Mononuclear cell (primary cell): ENCODE results near the gene NCKAP5. TPM values are rescaled to one million over a fixed set of nuclear protein-coding genes. Genes with fewer than 3 reads are reported as not detected.
"Not testable (repeated sequence)": the region's sequence is repeated elsewhere in the genome, so short reads cannot be mapped to it uniquely, and the experiment has no call there.

ENCODE experiments used
- H3K27me3 ChIP-seq: 2 replicates; pipeline ENCODE4 v1.6.0; 2011; ENCODE audit warnings: low read length, control low read depth; ENCODE audit not compliant: insufficient read depth
- H3K4me1 ChIP-seq: 2 replicates; pipeline ENCODE4 v1.5.1; 2011; ENCODE audit warnings: mild to moderate bottlenecking, low read length, control low read depth; ENCODE audit not compliant: insufficient read depth
- H3K4me3 ChIP-seq: 2 replicates; pipeline ENCODE4 v1.5.1; 2011; ENCODE audit warnings: mild to moderate bottlenecking, low read length, moderate library complexity
- H3K9me3 ChIP-seq: 2 replicates; pipeline ENCODE4 v1.5.1; 2011; ENCODE audit warnings: low read depth, mild to moderate bottlenecking, control low read depth, low read length
- total RNA-seq: library from RNA; depleted of rRNA; stranded (reverse); fragments of >200 nt; gene quantifications from one replicate; pipeline ENCODE4 v1.2.3, GENCODE V29; 2012

The NCKAP5 gene
- total RNA-seq, 1 donor = under 0.01 TPM

DNA sequence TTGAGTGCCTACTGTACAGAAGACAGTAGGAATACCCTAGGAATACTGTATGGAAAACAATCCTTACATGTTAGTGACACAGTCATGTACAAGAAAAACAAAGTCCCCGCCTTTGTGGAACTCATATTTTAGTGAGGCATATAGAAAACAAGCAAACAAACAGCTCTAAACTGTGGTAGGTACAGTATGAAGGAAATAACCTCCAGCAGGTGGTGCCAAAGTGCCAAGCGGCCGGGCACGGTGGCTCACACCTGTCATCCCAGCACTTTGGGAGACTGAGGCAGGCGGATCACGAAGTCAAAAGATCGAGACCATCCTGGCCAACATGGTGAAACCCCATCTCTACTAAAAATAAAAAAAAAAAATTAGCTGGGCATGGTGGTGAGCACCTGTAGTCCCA lies 48.6 kb downstream of the NCKAP5 start:
- H3K4me1 ChIP-seq, H3K4me3 ChIP-seq, H3K9me3 ChIP-seq, H3K27me3 ChIP-seq: not testable (repeated sequence)

- Histone ChIP-seq H3K9me3 (no peaks in the 10 kb centered on the region), H3K4me3 (no peak overlapping the region)
Measured at GRCh38 chr2:133518700-133519344, 49.4 kb downstream of the NCKAP5 start.

GRCh38 chr2:133517876-133518275 lies 50.4 kb downstream of the NCKAP5 start:
- H3K4me1 ChIP-seq = no peaks in the 10 kb centered on the region
- H3K9me3 ChIP-seq = no peaks in the 10 kb centered on the region
- no peaks in the 10 kb centered on the region for H3K27me3 ChIP-seq
- no peak overlapping the region for H3K4me3 ChIP-seq

More at GRCh38 chr2:133518700-133519344, 49.4 kb downstream of the NCKAP5 start:
- Histone ChIP-seq H3K27me3 (no peaks in the 10 kb centered on the region), H3K4me1 (no peaks in the 10 kb centered on the region)

- Histone ChIP-seq H3K9me3 (no peaks in the 10 kb centered on the region), H3K4me1 (no peaks in the 10 kb centered on the region), H3K27me3 (no peaks in the 10 kb centered on the region), H3K4me3 (no peak overlapping the region)
Measured at GRCh38 chr2:133516405-133517026, 51.7 kb downstream of the NCKAP5 start.

DNA sequence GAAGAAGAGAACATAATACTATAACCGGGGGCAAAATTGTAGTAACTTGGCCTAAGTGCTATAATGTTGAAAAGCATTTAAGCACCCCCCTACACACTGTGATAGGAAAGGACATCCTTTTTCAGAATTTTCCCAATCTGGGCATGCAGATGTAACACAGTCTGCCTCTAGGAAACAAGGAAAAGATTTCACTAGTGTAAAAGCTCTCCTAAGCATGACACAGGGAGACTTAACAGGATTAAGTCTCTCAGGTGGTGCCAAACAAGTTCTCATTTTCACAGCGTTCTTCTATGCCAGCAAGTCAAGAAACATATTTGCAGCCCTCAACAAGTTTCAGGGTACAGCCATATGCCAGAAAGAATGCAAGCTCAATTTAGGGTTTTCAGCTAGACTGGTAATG lies 53.0 kb downstream of the NCKAP5 start:
- Histone ChIP-seq H3K4me3 (no peak overlapping the region), H3K4me1 (no peaks in the 10 kb centered on the region), H3K9me3 (no peaks in the 10 kb centered on the region), H3K27me3 (no peaks in the 10 kb centered on the region)

GRCh38 chr2:133513893-133514292 lies 54.4 kb downstream of the NCKAP5 start:
- Histone ChIP-seq H3K4me3 (no peak overlapping the region), H3K9me3 (no peaks in the 10 kb centered on the region)

GRCh38 chr2:133512121-133512520 lies 56.1 kb downstream of the NCKAP5 start:
- no peaks in the 10 kb centered on the region for H3K9me3 ChIP-seq
- no peaks in the 10 kb centered on the region for H3K27me3 ChIP-seq
- H3K4me3 ChIP-seq = no peak overlapping the region
- no peaks in the 10 kb centered on the region for H3K4me1 ChIP-seq

More at GRCh38 chr2:133513893-133514292, 54.4 kb downstream of the NCKAP5 start:
- H3K27me3 ChIP-seq = no peaks in the 10 kb centered on the region
- H3K4me1 ChIP-seq = no peaks in the 10 kb centered on the region

DNA sequence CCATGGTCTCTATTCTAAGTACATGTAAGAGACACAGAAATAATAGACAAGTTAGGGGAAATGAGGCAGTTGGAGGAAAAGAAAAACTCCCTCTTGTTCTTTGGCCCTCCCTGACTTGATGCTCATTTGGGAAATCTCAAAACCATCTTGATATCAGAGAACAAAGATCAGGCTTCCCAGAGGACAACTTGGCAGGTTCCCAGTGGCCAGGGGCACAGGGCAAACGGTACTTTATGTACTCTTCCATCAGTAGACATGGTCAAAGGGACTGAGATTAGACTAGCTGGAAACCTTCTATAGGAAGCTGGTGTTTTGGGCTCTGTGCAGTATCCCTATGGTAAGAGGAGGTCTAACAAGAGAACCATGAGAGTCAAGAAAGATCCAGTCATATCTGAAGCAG lies 56.6 kb downstream of the NCKAP5 start:
- no peaks in the 10 kb centered on the region for H3K9me3 ChIP-seq
- H3K27me3 ChIP-seq = no peaks in the 10 kb centered on the region
- H3K4me1 ChIP-seq = no peaks in the 10 kb centered on the region
- no peak overlapping the region for H3K4me3 ChIP-seq

DNA sequence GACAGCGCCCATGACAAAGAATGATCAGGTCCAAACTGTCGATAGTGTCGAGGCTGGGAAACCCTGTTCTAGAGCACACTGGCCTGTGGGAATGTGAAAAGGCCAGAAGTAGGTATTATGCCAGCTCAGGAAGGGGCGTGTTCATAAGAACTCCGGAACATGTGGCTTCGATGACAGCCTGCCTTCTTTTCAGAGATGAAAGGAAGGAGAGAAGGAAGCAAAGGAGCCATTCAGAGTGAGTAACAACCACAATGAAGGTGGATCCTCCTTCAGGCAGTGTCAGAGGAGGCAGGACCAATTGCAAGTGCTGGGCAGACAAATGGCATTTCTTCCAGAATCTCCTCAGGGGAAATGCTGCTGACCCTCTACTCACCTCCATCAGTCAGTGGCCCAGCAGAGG lies 58.5 kb downstream of the NCKAP5 start:
- no peaks in the 10 kb centered on the region for H3K27me3 ChIP-seq
- no peaks in the 10 kb centered on the region for H3K4me1 ChIP-seq
- H3K4me3 ChIP-seq = no peak overlapping the region
- no peaks in the 10 kb centered on the region for H3K9me3 ChIP-seq

GRCh38 chr2:133508546-133509165 lies 59.6 kb downstream of the NCKAP5 start:
- H3K9me3 ChIP-seq = no peaks in the 10 kb centered on the region
- H3K4me3 ChIP-seq = no peak overlapping the region
- H3K27me3 ChIP-seq = no peaks in the 10 kb centered on the region
- no peaks in the 10 kb centered on the region for H3K4me1 ChIP-seq

DNA sequence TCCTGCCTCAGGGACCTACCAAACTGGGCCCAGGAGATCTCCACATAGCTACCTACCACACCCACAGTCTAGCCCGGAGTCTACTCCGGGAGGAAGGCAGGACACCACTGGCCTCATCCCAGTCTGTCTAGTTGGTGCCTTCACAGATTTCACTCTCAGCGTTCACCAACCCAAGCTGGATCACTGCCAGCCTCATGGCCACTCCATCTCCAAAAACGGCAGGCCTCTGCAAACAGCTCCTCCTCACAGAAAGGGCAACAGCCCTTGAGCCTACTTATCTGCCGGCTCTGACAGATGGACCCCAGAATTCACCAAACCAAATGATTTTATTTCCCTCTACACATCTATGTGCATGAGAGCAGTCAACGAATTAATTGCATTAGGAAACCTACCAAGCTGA lies 61.3 kb downstream of the NCKAP5 start:
- H3K9me3 ChIP-seq = no peaks in the 10 kb centered on the region
- H3K4me1 ChIP-seq = no peaks in the 10 kb centered on the region
- no peak overlapping the region for H3K4me3 ChIP-seq
- H3K27me3 ChIP-seq = no peaks in the 10 kb centered on the region

DNA sequence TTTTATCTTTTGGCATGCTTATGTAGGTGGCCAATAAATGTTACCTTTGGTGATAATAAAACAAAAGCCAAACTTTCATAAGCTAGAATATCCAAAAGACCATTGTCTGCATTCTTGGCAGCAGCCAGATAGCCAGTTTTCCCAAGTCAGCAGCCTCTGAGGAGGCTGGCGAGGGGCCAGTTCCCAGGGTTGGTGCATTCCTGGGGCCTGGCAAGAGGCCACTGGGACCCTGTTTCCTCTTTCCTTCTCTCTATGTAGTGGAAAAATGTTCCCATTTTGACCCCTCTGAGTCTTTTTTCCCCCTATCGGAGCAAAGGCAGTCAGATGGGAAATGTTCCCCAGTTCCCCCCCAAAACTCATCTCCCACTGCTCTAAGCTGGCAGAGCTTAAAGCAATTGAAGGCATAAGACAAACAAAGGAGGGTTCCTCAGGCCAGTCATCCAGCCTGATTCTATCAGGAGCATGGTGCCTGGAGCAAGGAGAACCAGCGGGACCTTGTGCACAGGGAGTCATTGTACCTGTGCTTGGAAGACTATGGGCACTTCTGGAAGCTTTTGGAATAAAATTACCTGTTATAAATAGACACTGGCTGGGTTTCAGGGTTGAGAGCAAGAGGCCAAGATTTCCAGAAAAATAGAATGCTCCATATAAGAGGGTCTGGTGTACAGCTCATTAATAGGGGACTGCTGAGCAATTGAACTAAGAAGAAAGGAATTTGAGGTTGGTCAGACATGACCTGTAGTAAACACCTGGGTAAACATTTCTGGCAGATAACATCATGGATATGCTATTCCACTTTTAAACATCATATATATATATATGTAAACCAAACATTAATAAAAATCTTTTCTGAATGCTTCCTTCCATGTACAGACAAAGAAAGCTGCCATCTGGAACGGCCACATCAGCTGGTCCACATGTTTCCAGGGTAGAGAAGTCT lies 63.4 kb downstream of the NCKAP5 start:
- H3K9me3 ChIP-seq = no peaks in the 10 kb centered on the region
- H3K4me1 ChIP-seq = no peaks in the 10 kb centered on the region
- H3K4me3 ChIP-seq = no peak overlapping the region
- no peaks in the 10 kb centered on the region for H3K27me3 ChIP-seq

DNA sequence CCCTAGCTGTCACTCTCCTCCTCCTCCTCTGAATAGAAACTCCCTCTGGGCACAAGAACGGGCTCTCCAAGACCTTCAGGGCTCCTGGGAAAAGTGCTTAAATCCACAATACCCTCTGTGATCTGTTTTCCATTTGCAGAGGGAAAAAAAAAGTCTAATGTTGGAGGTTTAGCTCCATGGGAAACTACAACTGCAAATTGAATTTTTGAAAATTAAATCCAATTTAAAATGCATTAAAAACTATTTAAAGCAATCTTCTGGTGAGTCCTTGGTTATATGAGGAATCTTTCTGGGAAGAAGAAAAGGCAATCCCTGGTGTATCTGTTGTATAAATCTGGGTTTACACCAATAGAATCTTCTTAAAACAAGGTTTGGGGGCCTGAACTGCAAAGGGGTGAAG lies 64.3 kb downstream of the NCKAP5 start:
- Histone ChIP-seq H3K27me3 (no peaks in the 10 kb centered on the region), H3K4me3 (no peak overlapping the region), H3K4me1 (no peaks in the 10 kb centered on the region), H3K9me3 (no peaks in the 10 kb centered on the region)

- no peaks in the 10 kb centered on the region for H3K27me3 ChIP-seq
- no peaks in the 10 kb centered on the region for H3K4me1 ChIP-seq
- H3K4me3 ChIP-seq = no peak overlapping the region
- no peaks in the 10 kb centered on the region for H3K9me3 ChIP-seq
Measured at GRCh38 chr2:133503323-133503722, 64.9 kb downstream of the NCKAP5 start.

- no peaks in the 10 kb centered on the region for H3K4me1 ChIP-seq
- H3K27me3 ChIP-seq = no peaks in the 10 kb centered on the region
Measured at GRCh38 chr2:133502678-133503077, 65.6 kb downstream of the NCKAP5 start.

More at GRCh38 chr2:133502678-133503077, 65.6 kb downstream of the NCKAP5 start:
- H3K9me3 ChIP-seq = no peaks in the 10 kb centered on the region
- H3K4me3 ChIP-seq = no peak overlapping the region
